ENCODE measurements around the gene SF1.

SF1 gene

DNA sequence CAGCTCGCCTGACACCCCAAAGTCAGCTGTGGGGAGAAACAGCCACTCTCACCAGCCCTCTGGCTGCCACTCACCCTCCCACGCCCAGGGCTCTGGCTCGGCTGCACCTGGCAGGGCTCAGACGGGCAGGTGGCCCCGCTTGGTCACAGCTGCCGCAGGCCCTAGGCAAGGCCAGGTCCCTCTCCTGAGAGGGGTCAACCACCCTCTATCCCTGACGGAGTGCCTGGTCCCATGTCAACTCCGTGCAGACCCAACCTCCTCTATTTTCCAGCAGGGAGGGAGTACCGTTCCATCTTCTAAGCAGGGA, 22.8 kb upstream of the SF1 start:
- no peak for DNase-seq

DNA sequence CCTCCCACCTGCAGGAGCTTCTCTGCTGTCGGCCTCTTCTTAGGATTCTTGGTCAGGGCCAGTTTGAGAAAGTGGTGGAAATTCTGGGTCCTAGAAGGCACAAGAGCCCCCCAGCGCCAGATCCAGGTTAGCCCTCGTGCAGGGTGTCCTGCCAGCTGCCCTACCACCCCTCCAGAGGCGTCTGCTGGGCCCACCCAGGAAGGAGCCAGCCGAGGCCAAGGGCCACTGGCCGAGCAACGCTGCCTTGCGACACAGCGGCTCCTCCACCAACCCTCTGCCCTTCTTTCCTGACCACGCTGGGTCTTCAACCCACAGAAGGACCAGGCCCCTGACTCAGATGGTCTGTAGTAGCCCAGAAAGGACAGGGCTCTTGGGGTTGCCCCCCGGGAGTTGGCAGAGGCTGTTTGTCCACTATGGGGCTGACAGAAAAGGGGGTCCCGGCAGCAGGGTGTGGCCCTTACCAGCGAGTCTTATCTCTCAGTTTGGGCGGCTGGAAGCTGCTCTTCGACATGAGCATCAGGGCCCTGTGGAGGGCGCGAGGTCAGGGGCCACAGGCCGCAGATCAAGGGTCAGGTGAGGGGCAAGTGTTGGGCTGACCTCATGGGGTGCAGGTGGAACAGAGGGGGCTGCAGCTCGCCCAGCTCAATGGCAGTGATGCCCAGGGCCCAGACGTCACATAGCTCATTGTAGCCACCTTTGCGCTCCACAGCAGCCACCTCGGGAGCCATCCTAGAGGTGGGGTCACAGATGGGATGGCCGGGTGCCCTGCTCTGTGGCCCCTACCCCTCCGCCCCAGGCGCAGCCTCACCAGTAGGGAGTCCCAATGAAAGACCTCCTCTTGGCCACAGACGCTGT, 22.2 kb upstream of the SF1 start:
- no peak for DNase-seq

DNA sequence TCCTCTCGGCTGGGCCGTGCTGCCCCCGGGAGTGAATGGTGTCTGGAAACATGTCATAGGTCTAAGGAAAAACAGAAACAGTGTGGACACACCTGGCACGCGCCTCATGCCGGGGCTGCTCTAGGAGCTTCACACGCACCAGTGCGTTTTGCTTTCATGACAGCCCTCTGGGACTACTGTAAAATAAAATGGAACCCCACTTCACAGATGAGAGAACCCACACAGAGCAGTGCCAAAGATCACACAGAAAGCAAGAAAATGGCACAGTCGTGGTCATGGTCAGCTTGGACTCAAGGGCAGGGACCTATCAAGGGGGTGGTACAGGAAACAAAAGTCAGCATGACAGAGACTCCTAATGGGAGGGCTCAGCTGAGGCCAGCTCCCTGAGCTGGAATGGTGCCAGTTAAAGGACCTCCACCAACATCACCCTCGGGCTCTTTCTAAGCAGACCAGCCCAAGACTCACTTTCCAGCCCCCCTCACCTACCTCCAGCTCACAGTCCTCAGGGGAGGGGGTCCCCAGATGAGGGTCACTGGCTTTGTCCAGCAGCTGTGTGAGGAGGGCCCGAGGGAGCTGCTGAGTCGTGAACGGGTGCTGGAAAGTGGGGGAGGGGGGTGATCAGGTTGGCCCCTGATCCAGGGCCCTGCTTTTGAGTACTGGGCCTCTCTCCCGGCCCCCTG, 21.4 kb upstream of the SF1 start:
- DNase-seq, result no peak

DNA sequence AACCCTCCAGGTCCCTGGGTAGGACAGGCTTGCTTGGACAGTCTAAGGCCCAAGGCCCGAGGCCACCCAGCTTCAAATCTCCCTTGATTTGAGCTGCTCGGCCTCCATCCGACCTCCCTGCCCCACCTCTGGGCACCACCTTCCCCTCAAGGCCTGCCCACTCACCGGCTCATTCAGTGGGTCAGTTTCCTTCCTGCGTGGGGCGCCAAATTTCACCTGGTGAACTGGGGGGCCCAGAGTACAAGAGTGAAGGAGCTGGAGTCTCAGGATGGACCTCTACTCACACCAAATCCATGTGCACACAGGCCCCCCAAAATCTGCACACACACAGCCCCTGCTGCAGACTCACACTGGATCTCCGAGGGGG, 20.9 kb upstream of the SF1 start:
- no peak for DNase-seq

DNA sequence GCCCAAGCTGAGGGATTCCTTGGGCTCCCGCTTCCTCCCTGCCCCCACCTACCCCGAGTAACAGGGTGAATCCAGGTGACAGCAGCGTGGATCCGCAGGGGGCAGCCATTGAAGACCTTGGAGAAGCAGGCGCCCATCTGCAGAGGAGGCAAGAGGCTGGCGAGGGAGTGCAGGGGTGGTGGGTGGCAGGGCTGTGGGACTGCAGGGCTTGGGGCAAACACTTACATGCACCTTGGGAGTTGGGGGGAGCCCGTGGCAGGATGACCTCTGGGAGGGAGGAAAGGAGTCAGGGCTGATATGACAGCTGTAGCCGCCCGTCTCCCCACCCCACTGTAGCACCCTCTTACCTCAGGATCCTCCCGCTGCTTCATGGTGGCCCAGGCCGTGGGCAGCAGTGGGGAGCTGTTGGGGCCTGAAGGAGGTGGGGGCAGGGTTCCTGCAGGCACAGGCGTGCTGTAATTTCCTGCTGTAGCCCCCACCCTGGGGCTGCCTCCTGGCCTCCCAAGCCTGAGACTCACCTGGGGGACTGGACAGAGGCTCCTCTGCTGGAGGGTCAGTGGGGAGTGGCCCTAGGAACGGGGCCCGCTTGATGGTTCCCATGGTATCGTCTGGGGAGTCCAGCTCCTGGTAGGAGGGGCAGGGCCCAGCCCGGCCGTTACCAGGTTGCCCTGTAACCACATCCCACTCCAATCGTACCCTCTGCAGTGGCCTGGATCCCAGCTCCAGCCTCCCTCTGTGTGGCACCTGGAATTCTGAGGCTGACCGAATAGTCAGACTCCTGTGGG, 18.6 kb upstream of the SF1 start:
- DNase-seq, result no peak

DNA sequence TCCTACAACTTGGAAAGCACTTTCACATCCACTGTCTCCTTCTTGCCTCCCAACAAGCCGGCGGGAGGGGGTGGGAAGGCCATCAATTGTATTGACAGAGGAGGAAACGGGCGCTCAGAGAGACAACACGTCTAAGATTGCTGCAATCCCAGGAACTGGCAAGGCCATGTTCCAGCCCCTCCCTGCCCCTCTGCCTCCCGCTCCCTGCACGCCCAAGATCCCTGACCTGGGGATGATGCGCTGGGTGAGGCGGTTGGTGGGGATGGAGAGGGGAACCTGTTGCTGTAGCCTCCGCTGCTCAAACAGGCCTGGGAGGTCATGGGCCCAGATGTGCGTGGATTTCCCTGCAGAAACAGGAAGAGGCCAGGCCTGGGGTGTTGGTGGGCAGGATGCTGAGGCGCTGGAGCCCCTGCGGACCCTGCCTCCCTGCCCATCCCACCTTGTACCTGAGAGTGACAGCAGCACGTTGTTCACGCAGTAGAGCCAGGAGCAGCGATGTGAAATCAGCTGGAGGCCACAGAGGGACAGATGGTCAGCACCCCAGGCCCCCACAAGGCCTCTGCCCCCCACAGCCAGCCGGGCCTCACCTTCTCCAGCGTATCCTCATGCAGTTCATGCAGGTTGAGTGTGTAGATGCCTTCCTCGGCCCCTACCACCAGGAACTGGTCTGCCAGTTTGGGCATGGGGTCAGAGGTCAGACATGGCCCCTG, 17.9 kb upstream of the SF1 start:
- no peak for DNase-seq

DNA sequence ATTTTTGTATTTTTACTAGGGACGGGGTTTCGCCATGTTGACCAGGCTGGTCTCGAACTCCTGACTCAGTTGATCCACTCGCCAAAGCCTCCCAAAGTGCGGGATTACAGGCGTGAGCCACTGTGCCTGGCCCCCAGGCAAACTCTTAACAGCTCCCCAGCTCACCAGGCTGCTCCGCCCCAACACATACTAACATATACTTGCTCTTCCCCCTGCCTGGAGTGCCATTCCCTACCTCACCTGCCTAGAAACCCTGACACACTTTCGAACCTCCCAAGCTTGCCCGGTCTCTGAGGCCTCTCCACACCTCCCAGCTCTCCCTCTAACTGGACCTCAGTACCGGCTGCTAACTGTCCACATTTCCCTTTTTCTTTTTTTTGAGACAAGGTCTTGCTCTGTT, 16.2 kb upstream of the SF1 start:
- DNase-seq, result no peak

DNA sequence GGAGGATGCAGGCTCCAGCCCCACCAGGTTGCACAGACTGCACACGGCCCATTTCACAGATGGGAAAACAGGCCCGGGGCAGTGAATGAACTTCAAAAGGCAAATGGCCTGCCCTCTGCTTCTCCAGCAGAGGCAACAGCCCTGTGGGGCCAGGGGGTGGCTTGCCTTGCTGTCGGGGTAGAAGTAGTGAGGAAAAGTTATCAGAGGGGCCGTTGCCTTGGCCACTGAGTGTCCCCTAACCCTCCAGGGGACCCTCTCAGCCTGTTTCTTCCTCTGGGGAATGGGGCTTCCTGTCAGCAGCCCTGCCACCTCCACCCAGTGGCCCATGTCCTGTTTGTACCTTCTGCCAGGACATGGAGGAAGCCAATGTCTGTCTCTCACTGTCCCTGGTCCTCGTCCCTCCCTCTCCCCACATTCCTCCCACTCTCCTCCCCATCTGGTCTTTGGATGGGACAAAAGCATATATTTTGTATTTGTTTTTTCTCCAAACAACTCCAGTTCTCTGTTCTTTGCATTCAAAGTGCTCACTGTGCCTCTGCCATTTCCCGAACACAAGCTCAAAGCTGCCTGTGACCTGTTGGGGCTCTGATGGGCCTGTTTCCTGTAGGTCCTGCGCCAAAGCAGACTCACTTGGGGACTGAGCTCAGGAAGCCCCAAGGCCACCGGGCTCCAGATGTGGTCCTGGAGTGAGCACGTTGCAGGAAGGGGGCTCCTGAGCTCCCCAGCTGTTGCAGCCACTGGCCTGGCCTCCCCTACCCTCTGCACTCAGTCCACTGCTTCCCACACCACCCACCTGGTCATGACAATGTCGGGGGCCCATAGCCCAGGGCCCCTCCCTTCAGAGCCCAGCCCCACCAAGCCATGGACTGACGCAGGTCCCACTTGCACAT, 15.2 kb upstream of the SF1 start:
- DNase-seq, result no peak

DNA sequence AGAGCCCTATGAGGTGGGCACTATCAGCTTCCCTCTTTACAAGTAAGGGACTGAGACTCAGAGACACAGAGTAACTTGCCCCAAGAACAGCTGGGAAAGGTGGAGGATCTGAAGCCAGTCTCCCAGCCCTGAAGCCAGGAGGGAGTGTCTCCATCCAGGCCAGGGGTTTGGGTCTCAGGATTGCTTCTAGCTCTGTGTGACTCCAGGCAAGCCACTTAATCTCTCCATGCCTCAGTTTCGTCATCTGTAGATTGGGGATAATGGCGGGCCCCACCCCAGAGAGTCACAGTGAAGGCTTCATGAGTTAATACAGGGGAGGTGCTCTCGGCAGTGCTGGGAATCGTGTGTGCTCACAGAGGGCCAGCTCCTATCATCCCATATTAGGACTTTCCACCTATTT, 14.1 kb upstream of the SF1 start:
- no peak for DNase-seq

DNA sequence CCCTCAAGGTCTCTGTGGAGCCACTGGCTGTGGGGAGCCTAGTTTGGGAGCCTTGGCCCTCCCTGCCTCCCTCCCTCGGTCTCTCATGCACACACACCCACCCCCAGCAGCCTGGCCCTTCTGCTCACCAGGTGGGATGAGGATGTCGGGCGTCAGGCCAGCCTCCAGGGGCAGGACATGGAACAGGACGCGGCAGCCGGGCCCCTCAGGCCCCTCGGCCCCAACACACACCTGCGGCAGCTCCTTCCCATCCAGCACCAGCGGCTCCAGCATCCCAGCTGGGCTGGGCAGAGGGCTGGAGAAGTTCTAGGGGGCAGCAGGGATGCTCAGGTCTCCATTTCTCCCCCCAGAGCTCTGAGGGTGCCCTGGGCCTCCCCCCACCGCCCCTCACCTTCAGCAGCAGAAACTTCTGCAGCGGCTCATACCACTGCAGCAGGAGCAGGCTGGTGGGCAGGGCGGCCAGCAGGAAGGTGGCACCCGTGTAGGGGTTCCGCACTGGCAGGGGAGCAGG, 13.5 kb upstream of the SF1 start:
- no peak for DNase-seq

DNA sequence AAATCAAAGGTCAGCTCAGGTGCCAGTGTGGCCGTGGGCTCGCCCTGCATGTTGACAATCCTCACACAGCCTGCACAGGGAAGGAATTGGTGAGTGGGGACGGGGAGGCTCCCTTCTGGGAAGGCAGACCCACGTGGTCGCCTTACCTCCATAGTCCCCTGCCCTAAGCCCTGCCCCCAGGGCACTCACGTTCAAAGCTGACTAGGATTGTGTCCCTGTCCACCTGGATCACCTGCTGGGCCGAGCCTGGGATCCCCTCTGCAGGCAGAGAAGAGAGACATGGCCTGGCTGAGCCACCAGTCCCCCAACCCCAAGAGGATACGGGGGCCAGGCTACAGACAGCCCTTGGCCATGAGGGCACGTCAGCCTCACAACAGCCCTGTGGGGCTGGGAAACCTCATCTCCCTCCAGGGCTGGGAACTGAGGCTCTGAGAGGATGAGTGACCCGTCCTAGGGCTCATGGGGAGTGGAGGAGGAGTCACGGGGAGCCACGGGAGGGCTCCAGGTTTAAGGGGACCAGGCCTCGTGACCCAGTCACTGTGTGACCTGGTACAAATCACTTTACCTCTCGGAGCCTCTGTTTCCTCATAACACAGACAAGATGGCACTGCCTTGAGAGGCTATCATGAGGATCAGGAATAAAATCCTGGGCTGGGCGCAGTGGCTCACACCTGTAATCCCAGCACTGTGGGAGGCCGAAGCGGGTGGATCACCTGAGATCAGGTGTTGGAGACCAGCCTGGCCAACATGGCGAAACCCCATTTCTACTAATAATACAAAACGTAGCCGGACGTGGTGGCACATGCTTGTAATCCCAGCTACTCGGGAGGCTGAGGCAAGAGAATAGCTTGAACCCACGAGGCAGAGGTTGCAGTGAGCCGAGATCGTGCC, 12.1 kb upstream of the SF1 start:
- DNase-seq, result no peak

DNA sequence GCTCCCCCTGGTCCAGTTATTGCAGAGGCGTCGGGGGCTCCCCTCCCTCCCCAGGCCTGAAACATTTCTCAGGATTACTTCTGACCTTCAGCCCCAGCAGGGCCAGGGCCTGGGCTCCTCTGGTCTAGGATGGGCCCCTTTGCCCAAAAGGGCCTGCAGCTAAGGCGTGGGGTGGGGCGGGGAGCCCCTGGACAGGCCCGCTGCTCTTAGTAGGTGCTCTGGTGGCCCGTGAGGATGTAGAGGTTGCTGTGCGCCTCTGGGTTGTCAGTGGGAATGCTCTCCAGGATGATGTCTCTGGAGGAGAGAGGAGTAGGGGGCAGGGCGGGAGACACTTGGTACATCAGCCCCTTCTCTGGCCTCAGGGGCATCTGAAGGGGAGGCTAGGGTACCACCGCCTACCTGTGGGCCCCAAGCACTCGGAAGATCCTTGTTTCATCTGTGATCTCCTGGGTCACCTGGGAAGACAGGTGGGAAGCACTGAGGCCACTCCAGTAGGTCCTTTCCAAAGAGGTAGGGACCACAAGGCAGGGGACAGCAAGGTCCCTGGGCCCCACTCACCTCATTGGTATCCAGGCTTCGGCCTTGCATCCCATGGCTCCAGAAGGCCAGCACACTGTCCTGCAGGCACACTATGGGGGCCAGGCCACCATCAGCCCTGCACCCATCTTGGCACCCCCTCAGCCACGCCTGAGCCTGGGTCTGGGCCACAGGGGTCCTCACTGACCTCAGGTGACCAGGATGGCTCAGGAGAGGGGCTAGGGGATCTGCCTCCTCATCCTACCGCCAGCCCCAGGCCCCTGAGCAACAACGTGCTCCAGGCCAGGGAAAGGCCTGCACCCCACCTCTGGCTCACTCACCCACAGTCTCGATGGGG, 11.2 kb upstream of the SF1 start:
- no peak for DNase-seq

DNA sequence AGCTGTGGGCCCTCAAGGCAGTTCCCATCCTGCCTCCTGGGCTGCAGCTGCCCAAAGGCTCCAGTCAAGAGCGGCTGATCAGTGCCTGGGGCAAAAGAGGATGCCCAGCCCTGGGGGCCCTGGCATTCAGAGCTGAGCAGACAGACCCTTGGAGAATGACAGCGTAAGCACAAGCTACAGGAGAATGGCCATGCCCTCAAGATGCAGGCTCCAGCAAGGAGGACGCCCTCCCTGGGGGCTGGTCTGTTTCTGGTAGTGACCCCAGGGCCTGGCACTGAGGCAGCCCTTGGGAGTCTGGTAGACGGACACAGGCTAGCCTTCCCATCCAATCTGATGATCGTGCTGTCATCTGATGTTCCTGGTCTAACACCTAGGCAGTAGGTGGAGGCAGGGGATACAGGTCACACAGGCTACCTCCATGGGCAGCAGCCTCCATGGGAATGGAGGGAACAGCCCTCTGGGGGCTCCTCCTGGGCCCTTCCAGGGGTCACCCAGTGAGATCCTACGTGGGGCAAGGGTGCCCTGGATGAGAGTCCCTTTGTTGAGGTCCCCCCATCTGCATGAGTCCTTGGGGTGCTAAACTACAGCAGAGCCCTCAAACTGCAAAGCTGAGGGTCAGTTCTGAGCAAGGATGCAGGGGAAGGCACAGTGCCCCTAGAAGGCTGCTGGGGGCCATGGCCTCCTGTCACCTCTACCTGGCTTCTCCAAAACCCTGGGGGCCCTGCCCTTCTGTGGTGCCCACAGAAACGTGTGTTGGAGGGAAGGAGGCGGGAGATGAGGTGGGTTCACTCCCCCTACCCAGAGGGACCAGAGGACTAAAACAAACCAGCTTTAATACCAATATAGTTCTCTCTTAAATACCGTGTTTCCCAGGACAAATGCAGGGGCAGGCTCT, 10.2 kb upstream of the SF1 start:
- no peak for DNase-seq

DNA sequence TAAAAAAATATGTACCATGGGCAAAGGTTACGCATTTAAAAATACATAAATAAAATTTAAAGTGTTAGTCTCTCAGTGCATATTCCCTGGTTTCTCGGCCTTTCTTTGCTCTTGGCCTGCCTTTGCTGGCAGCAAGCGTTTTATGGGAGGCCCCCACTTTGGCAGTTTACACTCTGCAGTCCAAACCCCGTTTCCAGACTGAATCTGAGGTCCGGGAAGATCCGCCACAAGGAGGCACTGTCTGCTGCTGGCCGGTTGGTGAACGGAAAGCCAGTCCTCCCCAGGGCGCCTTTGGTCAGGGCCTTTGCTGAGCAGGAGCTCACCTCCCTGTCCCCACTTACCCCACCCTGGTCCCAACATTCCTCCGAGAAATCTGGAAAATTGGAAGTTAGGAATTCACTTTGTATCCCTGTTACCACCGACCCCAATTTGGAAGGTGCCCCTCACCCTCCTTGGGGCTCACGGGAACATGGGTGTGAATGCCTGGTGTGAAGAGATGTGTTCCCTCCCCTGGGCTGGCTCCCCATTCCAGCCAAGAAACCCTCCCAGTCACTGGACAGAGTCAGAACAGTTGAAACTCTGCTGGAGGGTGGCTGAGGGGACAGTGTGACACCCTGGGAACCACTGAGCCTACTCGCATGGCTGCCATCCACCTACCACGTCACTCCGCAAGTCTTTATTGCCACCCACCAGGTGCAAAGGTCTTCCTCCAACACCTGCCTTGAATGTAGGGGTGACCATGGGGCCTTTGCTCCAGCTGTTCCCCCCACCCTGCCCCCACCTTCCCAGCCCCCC, 9.4 kb upstream of the SF1 start:
- no peak for DNase-seq

DNA sequence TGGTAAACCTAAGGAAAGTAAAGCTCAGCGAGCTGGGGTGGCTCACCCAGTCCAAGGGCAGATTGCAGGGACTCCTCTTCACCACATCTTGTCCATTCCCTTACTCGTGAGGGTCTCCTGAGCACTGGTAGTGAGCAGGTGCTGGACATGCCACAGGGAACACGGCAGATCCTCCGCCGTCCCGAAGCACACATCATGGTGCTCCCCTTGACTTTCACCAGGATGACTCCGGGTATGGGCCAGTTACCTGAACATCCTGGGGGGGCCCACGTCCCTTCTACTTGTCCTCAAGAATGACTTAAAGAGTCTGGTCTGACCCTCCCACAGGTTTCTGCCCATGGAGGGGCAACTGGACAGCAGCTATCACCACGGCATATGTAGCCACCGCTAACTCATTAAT, 8.0 kb upstream of the SF1 start:
- DNase-seq, result no peak

DNA sequence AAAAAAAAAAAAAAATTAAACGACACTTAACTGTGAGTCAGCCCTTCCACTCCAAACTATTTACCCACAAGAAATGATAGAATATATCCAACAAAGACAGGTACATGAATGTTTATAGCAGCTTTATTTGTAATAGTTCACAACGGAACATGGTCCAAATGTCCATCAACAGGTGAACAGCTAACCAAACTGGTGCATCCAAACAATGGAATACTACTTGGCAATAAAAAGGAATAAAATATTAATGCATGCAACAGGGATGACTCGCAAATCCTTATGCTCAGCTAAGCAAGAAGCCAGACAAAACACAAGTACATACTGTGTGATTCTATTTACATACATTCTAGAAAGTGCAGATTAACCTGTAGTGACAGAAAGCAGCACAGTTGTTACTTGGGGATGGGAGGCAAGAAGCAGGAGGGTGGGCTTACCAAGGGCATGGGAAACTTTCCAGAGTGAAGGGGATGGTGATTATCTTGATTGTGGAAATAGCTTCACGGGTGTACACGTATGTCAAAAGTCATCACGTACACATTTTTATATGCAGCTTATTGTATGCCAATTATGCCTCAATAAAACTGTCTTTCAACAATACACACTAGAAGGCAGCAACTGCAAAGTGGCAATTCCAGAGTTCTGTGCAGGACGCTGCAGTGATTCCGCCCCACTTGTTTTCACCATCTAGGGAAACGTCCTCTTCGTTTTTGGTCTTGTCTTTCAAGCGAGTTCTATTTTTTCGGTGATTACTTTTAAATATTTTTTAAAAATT, 6.7 kb upstream of the SF1 start:
- DNase-seq, result no peak

DNA sequence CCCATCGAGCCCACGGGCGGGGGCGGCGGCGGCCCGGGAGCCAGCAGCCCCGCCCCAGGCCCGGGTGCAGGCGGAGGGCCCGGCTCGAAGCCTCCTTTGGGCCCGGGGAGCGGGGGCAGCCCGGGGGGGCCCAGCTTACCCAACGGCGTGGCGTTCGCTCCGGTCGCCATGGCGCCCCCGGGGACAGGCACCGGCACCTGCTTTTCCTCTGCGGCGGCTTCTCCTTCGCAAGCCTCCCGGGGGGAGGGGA, 194 bp downstream of the SF1 start:
- no peak for DNase-seq

Measured in GF-D8 (cell line).